HPDE6-E6E7 (cell line): ENCODE data around the gene C1orf210.
A peak's percentile ranks its signal among the peaks of the same experiment; 100 is the strongest.

Experiments
- DNase-seq: peaks from one replicate; pipeline ENCODE4 v3.0.0; 2011; ENCODE audit warnings: missing footprints; ENCODE audit errors: extremely low spot score

Gene C1orf210

GRCh38 chr1:43274125-43274803, 11.1 kb downstream of the C1orf210 start:
- DNase-seq, result peak; percentile 43

- DNase-seq, result no peak
Measured at GRCh38 chr1:43273708-43274107, 11.7 kb downstream of the C1orf210 start.

GRCh38 chr1:43272576-43273571, 12.5 kb downstream of the C1orf210 start:
- DNase-seq, result no peak

GRCh38 chr1:43272161-43272560, 13.2 kb downstream of the C1orf210 start:
- no peak for DNase-seq

- DNase-seq, result no peak
Measured at GRCh38 chr1:43271186-43272118, 13.9 kb downstream of the C1orf210 start.

- peak; percentile 95 for DNase-seq
Measured at GRCh38 chr1:43270421-43271095, 14.8 kb downstream of the C1orf210 start.

- DNase-seq, result no peak
Measured at GRCh38 chr1:43269627-43270375, 15.6 kb downstream of the C1orf210 start, which contains the start of gene TMEM125. Gene TMEM125 (plus strand): TSS chr1:43269983. CDS start chr1:43272723, 2,740 bp downstream.

GRCh38 chr1:43267818-43268425, 17.5 kb downstream of the C1orf210 start:
- no peak for DNase-seq

- no peak for DNase-seq
Measured at GRCh38 chr1:43267291-43267805, 18.0 kb downstream of the C1orf210 start.

- DNase-seq, result no peak
Measured at GRCh38 chr1:43266881-43267280, 18.5 kb downstream of the C1orf210 start.

- DNase-seq, result no peak
Measured at GRCh38 chr1:43265431-43265830, 19.9 kb downstream of the C1orf210 start.

GRCh38 chr1:43258370-43258769, 27.0 kb downstream of the C1orf210 start:
- no peak for DNase-seq

- no peak for DNase-seq
Measured at GRCh38 chr1:43256675-43257570, 28.5 kb downstream of the C1orf210 start.

- DNase-seq, result no peak
Measured at GRCh38 chr1:43255438-43256210, 29.8 kb downstream of the C1orf210 start.

- DNase-seq, result no peak
Measured at GRCh38 chr1:43253876-43254275, 31.5 kb downstream of the C1orf210 start.

- DNase-seq, result no peak
Measured at GRCh38 chr1:43253173-43253572, 32.2 kb downstream of the C1orf210 start.

- DNase-seq, result no peak
Measured at GRCh38 chr1:43252225-43252624, 33.2 kb downstream of the C1orf210 start.

- DNase-seq, result no peak
Measured at GRCh38 chr1:43251024-43251423, 34.4 kb downstream of the C1orf210 start.
